GM21515 (cell line): ENCODE measurements around the gene HSPA14.
A peak's percentile ranks its signal among the peaks of the same experiment; 100 is the strongest.
"Not testable (repeated sequence)": the region's sequence is repeated elsewhere in the genome, so short reads cannot be mapped to it uniquely, and the experiment has no call there.

ENCODE experiments used
- ATAC-seq: cut with Tn5 transposase; IDR thresholded peaks from one replicate; pipeline ENCODE4 v1.9.1; 2021; ENCODE audit not compliant: unreplicated experiment

HSPA14 gene

DNA sequence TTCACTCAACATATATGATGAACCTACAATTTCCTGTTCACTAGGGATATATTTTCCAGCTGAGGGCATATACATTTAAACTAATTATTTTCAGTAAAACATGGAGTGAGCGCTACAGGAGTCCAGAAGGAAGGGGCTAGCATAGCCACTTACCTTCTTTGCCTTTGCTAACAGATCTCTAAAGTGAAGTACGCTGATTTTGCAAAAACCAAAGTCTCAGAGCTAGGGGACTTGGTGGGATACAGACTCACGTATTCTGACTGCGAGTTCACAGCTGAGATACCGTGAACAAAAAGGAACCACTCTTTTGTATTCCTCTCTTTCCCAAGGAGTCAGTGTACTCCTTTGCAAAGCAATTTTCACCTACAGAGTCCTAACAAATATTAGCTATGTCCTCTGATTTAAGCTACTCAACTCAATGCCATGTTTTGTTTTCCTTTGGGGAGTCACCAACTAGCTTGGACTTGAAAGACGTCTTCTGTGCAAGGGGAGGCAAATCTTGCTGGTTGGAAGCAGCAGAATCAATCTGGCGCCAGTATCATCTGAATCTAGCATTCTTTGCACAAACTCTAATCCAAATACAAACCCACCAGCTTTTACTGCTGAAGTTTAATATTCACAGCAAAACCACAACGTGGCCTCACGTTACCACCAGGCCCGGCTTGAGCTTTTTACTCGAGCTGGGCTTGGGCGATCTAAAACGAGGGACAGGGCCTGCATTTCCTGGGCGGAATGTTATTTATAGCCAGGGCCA lies 926 bp upstream of the HSPA14 start:
- no peak for ATAC-seq

DNA sequence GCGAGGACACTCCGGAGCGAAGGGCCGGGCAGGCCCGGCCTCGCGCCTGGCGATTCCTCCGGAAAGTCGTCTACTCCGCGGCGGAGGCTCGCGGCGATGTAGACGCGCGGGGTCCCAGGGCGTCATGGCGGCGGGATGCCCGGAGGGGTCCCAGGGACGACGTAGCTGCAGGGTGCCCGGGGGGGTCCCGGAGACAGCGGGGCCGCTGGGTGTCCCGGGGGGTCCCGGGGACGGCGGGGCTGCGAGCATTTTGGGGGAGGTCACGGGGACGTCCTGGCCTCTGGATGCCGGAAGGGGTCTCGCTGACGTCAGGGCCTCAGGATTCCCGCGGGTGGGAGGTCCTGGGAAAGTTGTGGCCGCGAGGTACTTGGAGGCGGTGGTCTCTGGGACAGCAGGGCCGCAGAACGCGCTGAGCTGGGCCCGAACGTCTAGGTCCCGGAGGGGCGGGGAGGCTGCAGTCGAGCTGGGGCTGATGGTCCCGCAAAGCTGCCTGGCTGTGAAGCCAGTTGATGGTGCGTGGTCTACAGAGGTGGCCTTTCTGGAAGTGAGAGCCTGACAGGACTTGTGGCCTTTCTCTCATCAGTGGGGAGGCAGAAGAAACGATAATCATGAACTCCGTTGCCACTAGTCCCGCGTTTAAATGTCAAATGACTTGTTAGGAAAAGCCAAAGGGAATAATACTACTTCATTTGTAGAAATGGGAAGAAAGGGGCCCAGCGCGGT lies 637 bp downstream of the HSPA14 start:
- ATAC-seq: peak; percentile 0

- ATAC-seq: no peak
These were observed 1.2 kb downstream of the HSPA14 start for GRCh38 chr10:14839305-14839695.

- no peak for ATAC-seq
These were observed 2.1 kb downstream of the HSPA14 start for GRCh38 chr10:14840178-14840577.

GRCh38 chr10:14843327-14843988 lies 5.4 kb downstream of the HSPA14 start:
- ATAC-seq: no peak

DNA sequence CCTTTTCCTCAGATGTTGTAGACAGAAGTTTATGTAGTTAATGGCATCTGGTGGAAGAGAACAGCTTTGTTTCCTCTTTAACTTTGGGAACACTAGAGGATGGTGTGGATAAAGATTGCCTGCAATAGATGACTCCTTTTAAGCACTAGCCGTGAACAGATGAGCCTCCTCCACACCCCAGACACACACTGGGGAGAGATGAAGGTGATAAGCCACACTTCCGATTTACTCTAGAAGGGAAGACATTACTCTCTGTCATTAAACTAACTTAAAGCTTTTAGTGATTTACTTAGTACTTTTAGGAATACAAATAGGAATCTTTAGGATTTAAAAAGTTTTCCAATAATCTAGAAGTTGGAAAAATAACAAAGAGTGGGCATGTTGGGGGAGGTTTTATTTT lies 6.8 kb downstream of the HSPA14 start:
- ATAC-seq: no peak

- ATAC-seq: no peak
These were observed 14.1 kb downstream of the HSPA14 start for GRCh38 chr10:14852236-14852635.

GRCh38 chr10:14855453-14855852 lies 17.3 kb downstream of the HSPA14 start:
- ATAC-seq: no peak

DNA sequence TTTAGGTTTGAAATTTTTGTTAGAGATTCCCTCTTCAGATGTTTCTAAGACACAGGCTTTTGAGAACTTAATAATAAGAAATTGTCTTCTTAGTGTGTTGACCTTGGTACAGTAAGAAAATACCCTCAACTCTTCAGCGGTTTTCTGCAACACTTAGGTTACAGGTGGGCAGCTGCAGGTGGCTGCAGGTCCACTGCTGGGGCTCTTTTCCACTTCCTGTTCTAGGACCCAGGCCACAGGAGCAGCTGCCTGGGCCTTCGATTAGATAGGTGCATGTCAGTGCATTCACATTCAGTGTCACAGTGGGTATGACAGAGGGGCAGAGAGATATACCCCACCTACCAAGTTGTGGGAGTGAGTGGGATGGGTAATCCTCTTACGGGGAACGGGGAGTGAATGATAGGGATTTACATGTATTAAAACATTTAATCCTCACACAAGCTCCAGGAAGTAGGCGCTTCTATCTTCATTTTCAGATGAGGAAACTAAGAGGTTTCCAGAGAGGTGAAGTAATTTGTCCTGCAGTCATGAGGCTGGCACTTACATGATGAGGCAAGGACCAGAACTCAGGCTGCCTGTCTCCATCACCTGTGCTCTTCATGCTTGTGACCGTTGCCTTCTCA lies 20.3 kb downstream of the HSPA14 start:
- no peak for ATAC-seq

- ATAC-seq: no peak
These were observed 20.9 kb downstream of the HSPA14 start for GRCh38 chr10:14859043-14859442.

DNA sequence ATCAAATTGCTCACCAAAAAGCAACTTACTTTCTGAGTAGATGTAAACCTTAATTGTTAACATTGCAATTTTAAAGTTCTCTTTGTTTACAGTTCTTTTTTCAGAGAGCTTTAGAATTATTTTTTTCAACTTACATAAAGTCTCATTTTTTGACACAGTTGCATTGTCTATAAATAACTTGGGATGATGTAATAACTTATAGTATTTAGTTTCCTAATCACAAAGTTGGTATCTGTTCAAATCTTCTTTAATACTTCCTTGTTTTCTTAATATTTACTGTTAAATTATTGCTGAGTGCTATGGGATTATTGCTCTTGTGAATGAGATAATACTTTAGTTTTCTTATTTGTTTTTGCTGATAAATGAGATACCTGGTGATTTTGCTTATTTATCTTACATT lies 21.7 kb downstream of the HSPA14 start:
- no peak for ATAC-seq

GRCh38 chr10:14860791-14861190 lies 22.7 kb downstream of the HSPA14 start:
- no peak for ATAC-seq

DNA sequence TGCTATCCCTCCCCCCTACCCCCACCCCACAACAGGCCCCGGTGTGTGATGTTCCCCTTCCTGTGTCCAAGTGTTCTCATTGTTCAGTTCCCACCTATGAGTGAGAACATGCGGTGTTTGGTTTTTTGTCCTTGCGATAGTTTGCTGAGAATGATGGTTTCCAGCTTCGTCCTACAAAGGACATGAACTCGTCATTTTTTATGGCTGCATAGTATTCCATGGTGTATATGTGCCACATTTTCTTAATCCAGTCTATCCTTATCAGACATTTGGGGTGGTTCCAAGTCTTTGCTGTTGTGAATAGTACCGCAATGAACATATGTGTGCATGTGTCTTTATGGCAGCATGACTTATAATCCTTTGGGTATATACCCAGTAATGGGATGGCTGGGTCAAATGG lies 26.4 kb downstream of the HSPA14 start:
- ATAC-seq: not testable (repeated sequence)

- ATAC-seq: not testable (repeated sequence)
These were observed 26.8 kb downstream of the HSPA14 start for GRCh38 chr10:14864871-14865270.

GRCh38 chr10:14873090-14873760 lies 35.1 kb downstream of the HSPA14 start:
- ATAC-seq: no peak

DNA sequence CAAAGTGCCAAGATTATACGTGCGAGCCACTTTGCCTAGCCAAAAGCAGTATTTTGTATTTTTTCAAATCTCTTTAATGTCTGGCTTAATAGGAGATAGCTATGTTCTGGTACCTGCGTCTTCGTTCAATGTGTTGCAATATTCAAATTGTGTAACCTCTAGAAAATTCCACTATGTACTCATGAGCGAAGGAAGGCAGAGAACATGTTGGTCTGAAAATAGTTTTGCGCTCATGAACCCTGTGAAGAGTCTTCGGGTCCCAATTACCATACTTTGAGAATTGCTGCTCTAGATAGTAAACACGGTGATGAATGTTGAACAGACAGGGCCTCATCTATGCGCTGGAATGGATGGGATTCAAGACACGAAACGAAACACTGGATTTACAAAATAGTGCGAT lies 37.8 kb downstream of the HSPA14 start:
- ATAC-seq: no peak

DNA sequence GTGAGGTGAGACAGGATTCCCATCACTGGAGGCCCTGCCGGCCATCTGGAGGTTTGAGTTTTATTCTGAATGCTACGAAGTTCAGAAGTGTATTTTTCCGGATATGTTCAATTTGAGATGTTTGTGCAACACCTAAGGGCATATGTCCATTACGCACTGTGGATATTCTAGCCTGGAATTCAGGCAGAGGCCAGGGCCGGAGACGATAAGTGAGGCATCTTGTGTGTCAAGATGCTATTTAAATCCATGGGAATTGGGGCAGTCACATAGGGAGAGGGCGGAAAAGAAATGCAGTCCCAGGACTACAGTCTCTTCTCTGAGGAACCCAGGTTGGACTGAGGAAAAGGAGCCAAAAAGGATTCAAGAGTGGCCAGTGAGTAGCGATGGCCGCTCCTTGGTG lies 38.7 kb downstream of the HSPA14 start:
- ATAC-seq: no peak

DNA sequence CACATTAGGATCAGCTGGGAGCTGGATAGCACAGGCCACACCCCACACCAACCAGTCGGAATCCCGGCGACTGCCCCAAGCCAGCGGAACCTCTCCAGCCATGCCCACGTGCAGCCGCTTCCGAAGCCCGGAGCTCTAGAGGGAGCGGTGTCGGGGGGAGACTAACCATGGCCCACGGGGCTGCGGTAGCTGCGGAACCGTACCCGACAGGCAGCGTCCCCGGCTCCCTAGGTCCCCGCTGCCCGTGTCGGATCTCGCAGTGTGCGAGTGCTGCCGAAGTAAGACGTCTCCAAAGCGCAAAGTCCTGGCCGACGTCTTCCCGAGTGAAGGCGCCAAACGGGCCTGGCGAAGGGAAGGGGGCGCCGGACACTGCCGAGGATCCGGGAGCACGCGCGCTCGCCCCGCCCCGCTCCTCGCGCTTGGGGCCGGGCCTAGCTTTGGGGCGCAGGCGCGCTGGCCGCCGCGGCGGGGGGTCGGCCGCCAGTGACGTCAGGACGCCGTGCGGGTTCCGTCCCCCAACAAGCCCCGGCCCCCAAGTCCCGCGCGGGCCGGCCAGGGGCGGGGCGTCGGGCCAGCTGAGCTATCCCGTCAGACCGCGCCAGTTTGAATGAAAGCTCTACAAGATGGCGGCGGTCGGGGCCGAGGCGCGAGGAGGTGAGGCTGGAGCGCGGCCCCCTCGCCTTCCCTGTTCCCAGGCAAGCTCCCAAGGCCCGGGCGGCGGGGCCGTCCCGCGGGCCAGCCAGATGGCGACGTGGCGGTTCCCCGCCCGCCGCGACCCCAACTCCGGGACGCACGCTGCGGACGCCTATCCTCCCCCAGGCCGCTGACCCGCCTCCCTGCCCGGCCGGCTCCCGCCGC lies 40.4 kb downstream of the HSPA14 start, which contains the start of gene SUV39H2:
Gene SUV39H2 (plus strand): TSS at position 601 of the 858 bp plus-strand sequence. CDS start 23 bp downstream, at position 624.
- peak; percentile 92 for ATAC-seq

- peak; percentile 24 for ATAC-seq
These were observed 41.2 kb downstream of the HSPA14 start for GRCh38 chr10:14879124-14879927.
